Measurements from ENCODE around the gene SYNJ2.

GRCh38 chr6:157980288-157981131 is 1.2 kb upstream of the SYNJ2 start:
- TF ChIP-seq, protein P1, sequence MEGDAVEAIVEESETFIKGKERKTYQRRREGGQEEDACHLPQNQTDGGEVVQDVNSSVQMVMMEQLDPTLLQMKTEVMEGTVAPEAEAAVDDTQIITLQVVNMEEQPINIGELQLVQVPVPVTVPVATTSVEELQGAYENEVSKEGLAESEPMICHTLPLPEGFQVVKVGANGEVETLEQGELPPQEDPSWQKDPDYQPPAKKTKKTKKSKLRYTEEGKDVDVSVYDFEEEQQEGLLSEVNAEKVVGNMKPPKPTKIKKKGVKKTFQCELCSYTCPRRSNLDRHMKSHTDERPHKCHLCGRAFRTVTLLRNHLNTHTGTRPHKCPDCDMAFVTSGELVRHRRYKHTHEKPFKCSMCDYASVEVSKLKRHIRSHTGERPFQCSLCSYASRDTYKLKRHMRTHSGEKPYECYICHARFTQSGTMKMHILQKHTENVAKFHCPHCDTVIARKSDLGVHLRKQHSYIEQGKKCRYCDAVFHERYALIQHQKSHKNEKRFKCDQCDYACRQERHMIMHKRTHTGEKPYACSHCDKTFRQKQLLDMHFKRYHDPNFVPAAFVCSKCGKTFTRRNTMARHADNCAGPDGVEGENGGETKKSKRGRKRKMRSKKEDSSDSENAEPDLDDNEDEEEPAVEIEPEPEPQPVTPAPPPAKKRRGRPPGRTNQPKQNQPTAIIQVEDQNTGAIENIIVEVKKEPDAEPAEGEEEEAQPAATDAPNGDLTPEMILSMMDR (IDR thresholded peaks at IDR 0.05; ENCODE audit: low read length) = no peak
- TF ChIP-seq EZH2 (IDR thresholded peaks at IDR 0.05; ENCODE audit: borderline replicate concordance, low read length) = no peak
